Epithelial cell of prostate (primary cell): Measurements from ENCODE around the gene MCC.

Experiments used
- DNase-seq: peaks from one replicate; pipeline ENCODE4 v3.0.0-alpha.2; 2011; ENCODE audit warnings: low read depth, low spot score
- H3K27ac ChIP-seq: fragments of 450-650 bp; 2 replicates; pipeline ENCODE4 v1.5.1; 2017; ENCODE audit warnings: mild to moderate bottlenecking

MCC gene

DNA sequence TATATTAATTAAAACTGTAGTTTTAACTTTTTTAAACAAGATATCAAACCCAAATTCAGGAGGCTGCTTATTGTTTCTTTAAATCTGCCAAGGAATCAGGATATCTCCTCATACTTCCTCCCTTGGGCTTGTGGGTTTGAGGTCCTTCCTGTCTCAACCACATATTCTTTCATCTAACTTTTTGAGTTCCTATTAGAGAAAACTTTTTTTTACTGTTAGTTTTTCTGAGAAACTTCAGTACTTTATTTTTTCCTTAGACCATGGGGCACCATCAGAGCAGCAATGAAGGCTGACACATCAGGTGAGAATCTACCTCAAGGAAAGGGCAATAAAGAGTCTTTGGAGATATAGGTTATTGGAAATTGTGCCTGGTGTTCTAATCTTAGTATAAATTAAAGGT lies 110.2 kb downstream of the MCC start:
- DNase-seq, result no peak
- H3K27ac ChIP-seq, result no peak overlapping the region

DNA sequence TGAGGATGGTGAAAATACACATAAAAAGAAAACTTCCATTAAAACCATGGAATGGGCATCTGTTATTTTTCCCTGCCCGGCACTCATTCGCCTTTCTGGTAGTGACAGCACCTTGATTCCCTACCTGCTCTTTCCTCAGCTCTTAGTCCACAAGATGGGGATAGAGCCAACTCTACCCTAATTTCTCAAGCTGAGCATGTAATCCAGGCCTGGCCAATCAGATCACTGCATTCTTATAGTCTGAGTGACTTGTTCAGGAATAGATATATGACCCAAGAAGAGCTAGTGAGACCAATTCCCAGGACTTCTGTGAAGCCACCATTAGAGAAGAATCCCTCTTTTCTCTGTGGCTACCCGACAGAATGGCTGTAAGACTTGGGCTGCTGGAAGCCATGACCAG lies 111.6 kb downstream of the MCC start:
- DNase-seq, result no peak

DNA sequence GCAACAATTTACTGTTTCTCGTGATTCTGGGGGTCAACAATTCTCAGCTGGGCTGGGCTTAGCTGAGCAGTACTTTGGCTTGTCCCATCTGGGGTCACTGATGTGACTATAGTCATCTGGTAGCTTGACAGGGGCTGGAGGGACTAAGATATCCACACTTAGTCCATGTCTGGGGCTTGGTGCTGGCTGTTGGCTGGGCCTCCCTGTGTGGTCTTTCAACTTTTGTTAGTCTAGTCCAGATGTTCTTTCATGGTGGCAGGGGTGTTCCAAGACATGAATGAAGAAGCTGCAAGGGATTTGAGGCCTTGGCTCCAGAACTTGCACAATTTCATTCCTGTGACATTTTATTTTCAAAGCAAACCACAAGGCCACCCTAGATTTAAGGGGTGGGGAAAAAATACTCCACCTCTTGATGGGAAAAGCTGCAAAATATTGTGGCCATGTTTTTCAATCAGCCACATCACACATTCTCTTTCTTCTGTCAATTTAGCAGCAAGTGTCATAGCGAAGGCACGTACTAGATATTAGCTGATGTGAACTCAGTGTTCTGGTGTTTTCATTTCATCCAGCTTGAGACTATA lies 112.7 kb downstream of the MCC start:
- H3K27ac ChIP-seq, result no peak overlapping the region
- no peak for DNase-seq

More for the DNA sequence above, 111.6 kb downstream of the MCC start:
- no peak overlapping the region for H3K27ac ChIP-seq

DNA sequence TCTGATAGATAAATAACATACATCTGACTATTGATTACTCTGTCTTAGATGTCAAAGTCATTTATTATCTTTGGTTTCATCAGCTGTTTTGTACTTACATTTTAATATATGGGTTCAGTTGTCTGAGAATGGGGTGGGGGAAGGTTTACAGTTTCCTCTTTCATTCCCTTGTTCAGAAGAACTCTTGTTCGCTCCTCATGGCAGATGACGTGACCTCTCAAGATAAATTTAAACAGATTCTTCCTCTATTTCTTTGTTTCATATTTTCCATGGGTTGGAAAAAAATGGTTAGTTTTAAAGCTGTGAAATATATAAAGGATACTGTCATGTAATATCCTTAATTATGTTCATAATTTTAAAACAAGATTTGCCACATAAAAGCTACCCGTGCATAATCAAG lies 114.8 kb downstream of the MCC start:
- H3K27ac ChIP-seq, result no peak overlapping the region
- DNase-seq, result no peak

DNA sequence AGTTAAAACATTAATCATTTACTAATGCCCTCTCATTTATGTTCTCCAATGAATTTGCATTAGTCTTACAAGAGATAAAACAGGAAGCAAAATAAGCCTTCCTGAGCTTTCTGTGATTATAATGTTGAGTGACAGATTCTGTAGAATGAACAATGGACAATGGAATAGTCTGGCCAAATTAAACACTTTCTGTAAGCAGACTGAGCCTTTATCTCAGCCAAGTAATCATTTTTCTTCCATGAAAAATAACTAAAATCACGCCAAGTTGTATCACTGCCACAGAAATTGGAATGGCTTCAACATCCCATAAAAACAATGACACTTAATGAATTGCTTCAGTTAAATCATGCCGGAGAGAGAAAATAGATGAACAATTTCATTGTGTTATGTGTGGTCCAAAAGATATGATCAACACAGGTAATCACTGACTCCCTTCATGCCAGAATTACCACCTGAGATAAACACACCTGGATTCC lies 116.5 kb downstream of the MCC start:
- no peak overlapping the region for H3K27ac ChIP-seq
- DNase-seq, result no peak

DNA sequence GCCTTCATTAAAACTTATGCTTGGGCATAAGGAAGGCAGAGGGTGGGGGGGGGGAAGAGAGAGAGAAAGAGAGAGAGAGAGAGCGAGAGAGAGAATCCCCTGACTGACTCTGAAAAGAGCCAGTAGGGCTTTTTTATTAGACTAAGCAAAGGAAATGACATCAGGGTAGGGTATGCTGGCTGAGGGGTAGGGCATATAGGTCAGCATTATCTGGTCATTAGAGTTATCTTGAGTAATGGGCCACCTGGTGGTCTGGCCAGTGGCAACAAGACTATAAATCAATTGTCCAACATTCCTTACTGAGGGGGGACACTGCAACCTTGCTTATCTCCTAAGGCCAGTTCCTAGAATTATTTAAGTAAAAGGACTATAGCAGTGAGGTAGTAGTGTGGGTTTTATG lies 120.7 kb downstream of the MCC start:
- H3K27ac ChIP-seq, result no peak overlapping the region
- no peak for DNase-seq

DNA sequence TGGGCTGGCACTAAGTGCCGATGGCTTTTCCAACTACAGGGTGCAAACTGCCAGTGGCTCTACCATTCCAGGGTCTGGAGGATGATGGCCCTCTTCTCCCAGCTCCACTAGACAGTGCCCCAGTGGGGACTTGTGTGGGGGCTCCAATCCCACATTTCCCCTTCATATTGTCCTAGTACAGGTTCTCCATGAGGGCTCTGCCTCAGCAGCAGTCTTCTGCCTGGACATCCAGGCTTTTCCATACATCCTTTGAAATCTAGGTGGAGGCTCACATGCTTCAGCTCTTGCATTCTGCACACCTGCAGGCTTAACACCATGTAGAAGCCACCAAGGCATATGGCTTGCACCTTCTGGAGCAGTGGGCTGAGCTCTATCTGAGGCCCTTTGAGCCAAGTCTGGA lies 123.8 kb downstream of the MCC start:
- no peak for DNase-seq
- H3K27ac ChIP-seq, result no peak overlapping the region

DNA sequence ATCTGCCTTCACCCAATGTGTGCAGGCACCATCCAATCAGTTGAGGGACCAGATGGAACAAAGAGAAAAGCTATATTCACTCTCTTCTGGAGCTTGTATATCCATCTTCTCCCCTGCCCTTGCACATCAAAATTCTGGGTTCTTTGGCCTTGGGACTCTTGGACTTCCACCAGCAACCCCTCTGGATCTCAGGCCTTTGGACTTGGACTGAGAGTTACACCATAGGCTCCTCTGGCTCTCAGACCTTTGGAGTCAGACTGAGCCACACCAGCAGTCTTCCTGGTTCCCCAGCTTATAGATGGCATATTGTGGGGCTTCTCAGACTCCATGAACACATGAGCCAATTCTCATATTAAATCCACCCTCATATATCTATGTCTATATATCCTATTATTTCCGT lies 126.6 kb downstream of the MCC start:
- H3K27ac ChIP-seq, result no peak overlapping the region
- no peak for DNase-seq

DNA sequence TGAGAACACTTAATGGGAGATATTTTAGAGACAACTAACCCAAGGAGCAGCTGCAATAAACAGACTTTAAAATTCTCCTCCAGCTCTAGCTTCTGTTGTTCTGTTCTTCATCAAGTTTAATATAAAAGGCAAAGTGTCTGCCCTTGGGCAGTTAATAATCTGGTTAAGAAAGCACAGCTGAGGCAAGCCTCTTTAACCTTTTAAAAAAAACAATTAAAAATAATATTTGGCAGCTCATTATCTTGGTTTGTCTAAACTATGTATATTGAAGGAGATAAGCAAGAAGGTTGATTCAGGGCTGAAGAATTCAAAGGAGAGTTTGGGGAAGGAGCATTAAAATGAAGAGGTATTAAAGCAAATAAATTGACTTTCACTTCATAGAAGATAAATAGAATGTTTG lies 128.8 kb downstream of the MCC start:
- DNase-seq, result no peak

DNA sequence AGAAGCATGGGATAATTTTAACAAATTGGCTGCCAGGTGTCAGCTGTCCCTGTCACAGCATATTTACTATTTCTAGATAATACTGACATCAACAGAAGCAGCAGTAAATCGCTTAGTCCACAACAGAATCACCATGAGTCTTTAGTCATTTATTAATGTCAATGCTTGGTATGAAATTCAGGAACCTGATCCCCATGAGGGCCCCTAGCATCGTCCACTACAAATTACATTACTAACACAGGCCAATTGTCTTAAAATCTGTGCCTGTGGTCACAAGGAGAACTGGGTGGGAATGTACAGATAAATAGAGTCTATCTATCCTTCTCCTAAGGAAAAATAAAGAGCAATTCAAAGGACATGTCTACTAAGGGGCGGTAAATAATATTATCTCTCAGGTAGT lies 129.6 kb downstream of the MCC start:
- no peak overlapping the region for H3K27ac ChIP-seq
- DNase-seq, result no peak

More for the DNA sequence above, 128.8 kb downstream of the MCC start:
- no peak overlapping the region for H3K27ac ChIP-seq

DNA sequence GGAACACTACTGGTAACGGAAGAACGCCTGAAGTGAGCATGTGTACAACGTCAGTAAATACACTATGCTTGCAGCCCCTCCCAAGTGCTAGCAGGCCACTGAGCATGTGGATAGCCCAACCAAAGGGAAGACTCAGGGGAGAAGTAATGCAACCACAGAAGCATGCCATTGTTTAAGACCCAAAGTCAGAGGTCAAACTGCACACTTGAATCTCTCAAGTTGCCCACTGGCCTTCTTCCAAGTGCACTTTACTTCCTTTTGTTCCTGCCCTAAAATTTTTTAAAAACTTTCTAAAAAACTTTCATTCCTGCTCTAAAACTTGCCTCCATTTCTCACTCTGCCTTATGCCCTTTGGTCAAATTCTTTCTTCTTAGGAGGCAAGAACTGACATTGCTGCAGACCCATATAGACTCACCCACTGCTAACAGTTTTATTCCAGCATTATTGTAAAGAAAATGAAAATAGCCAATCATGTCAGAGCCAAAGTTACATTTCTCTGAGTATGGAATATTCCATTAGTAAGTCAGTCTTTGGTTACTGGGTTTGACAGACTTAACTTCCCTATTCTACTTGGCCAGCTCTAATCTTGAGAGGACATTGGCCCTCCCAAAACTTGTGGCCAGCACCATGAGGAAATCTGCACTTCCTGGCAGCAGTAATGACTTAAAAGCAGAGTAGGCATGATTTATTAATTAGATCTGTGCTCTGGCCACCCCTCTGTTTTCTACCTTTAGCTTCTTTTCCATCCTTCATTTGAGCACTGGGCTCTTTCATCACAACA lies 130.4 kb downstream of the MCC start:
- no peak for DNase-seq

DNA sequence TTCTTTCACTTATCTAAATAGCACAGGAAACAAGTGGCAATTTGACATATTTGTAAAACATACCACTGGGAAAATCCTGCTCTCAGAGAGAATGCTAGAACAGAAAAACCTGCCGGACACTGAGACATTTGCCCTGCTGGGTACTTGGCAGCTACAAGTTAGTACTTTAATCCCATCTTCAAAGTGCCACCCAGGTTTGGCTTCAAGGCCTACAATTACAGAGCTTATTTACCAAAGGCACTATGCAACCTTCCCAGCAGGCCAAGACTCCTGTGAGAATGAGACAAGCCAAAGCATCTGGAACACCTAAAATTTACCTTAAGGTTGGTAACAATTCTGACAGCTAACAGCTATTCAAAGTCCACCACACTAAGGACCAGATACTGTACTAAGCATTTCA lies 131.8 kb downstream of the MCC start:
- no peak overlapping the region for H3K27ac ChIP-seq
- DNase-seq, result no peak

More for the DNA sequence above, 130.4 kb downstream of the MCC start:
- H3K27ac ChIP-seq, result no peak overlapping the region

DNA sequence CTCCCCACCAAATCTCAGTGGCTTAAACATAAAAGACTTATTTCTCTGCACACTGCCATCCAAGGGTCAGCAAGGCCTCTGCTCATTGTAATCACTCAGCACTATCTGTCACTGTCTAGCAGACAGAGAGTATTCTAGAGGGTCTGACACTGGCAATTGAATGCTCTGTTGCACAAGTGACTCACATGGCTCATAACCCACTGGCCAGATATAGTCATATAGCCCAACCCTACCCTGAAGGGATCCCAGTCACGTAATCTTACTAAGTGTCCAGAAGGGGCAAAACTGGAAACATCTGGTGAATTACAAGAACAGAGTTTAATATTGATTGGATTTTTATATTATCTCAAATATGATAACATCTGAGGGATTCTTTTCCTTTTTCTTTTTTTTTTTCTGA lies 134.2 kb downstream of the MCC start:
- DNase-seq, result no peak
- no peak overlapping the region for H3K27ac ChIP-seq

DNA sequence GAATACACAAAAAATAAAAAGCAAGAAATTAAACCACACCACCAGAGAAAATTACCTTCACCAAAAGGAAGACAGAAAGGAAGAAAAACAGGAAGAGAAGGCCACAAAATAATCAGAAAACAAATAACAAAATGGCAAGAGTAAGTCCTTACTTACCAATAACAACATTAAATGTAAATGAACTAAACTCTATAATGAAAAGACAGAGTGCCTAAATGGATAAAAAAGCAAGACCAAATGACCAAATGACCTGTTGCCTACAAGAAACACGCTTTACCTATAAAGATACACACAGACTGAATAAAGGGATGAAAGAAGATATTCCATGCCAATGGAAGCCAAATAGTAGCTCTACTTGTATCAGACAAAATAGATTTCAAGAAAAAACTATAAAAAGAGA lies 140.7 kb downstream of the MCC start:
- DNase-seq, result no peak
- no peak overlapping the region for H3K27ac ChIP-seq

DNA sequence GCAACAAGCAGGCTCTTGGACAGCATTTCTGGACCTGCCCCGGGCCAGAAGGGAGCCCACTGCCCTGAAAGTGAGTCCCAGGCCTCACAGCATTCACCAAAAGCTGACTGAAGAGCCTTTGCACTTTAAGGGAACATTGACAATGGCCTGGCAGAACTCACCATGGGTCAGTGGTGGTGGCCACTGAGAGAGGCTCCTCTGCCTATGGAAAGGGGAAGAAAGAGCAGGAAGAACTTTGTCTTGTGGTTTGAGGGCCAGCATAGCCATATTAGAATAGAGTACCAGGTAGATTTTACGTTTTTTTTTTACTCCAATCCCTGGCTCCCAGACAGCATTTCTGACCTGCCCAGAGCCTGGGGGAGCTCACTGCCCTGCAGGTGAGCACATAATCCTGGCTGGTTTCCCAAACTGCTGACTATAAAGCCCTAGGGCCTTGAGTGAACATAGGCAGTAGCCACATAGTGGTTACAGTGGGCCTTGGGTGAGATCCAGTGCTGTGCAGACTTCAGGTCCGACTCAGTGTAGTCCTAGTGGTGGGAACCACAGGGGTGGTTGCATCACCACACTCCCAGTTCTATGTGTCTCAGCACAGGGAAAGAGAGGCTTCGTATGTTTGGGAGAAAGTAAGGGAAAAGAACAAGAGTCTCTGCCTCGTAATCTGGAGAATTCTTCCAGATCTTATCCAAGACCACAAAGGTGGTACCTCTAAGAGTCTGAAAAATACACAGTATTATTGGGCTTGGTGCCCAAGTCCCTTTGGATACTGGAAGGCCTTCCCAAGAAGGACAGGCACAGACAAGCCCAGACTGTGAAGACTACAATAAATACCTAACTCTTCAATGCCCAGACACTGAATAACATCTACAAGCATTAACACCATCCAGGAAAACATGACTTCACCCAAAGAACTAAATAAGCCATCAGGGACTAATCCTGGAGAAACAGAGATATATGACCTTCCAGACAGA lies 143.0 kb downstream of the MCC start:
- DNase-seq, result peak; percentile 84
- peak overlapping the region; percentile 65 for H3K27ac ChIP-seq

DNA sequence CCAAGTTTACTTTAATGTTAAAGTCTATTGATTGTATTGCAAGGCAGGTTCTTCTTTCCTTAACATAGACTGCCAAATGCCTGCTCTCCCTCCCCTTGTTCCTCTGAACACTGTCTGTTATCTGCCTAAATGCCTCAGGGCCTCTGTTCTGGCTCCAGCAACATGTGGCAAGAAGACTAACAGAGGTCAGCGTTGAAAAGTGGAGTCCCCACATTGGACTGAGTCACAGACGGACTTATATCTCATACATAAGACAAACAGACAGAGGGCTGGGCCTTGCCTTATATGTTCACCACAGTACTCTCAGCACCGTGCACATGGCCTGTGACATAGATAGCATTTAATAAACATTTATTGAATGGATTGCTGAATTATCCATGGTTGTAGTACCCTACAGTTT lies 144.9 kb downstream of the MCC start:
- peak; percentile 39 for DNase-seq
- no peak overlapping the region for H3K27ac ChIP-seq

DNA sequence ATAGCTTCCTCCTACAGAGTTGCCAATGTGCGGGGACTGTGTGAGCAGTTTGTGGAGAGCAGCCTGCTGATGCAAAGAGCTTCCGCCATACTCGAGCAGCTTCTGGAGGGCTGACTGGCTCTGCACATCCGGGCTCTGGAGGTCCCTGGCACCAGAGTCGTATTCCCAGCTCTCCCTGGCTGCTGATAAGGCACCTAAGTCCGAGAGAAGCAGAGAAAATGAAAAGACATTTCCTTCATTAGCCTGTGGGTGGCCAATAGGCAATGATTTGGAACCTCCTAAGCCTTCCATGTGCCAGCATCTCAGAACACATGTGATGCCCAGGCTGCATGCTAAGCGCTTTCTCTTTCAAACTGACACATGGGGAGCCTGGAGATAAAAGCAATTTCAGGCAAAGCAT lies 147.7 kb downstream of the MCC start:
- DNase-seq, result no peak
- no peak overlapping the region for H3K27ac ChIP-seq

DNA sequence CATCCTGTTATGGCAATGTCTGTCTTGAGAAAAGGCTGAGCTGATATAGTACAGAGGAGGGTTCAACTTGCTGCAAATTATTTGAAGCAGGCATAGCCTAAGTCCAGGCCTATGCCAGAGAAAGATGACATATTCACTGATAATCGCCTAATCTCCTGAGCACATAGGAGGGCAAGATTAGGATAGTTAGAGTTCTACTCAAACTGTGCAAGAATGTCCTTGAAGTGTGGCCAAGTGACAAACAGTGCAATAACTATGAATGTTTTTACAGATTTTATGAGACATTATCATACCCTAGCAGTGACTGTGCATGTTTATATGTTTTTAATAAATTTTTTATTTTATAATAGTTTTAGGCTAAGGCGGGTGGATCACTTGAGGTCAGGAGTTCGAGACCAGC lies 149.6 kb downstream of the MCC start:
- no peak for DNase-seq

DNA sequence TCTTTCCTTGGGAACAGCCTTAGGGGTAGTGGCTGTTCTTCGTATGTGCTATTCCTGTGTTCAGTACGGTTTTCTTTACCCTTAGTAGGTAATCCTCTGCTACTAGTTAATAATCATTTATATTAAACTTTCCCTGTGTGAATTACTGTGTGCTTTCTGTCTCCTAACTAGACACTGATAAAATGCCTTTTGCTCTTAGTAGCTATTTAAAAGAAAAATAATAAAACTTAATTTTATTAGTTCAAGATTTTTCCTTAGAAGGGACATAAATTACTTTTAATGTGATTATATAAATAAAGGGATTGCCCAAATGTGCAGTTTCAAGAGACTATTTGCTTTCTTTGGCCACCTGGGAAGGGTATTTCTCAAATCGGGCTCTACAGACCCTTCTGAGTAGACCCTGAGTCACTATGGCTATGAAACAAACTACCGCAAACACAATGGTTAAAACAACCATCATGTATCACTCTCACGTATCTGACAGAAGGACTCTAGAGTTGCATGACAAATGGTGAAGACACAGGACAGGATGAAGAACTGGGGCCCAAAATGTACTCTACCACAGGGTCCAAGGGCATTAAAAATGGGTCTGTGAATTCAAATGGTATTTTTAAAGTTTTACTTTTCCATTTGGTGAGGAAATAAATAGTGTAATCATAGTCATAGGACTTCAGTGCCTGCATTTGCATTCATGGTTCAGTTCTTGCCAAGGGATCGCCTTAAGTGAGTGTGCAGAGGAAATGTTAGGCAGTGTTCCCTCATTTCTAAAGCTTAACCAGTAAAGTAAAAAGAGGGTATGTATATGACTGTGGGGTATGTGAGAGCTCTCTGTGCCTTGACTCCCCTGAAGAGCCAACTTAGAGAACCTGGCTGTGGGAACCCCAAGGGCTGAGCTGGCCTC lies 150.5 kb downstream of the MCC start:
- no peak for DNase-seq
- H3K27ac ChIP-seq, result no peak overlapping the region

More for the DNA sequence above, 149.6 kb downstream of the MCC start:
- H3K27ac ChIP-seq, result no peak overlapping the region

DNA sequence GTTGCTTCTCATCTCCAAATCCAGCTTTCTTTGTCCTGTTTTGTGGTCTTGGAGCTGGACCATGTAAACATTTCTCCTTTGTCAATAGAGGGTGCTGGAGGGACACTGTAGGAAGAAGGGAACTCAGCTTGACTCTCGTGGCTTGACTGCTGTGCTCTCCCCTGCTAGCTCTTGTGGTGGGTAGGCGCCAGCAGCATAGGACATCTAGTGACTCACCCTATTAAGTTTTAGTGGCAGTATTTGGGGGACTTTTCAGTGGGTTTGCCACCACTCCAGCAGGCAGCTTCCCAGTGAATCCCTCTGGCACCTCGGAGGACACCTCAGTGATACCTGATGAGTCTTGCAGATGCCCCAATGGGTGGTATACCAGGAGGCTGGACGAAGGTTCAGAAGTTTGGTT lies 151.3 kb downstream of the MCC start:
- no peak overlapping the region for H3K27ac ChIP-seq
- no peak for DNase-seq
